HG03457 (cell line): ENCODE results near the gene NOL7.

Experiments used
- ATAC-seq: cut with Tn5 transposase; IDR thresholded peaks from one replicate; pipeline ENCODE4 v1.9.1; 2021; ENCODE audit warnings: moderate number of reproducible peaks; ENCODE audit not compliant: unreplicated experiment

NOL7 gene

GRCh38 chr6:13614926-13615791 lies at the start of gene NOL7:
Gene NOL7, plus strand, starts transcription at chr6:13615335. Its CDS starts 24 bp downstream, at chr6:13615359.
- ATAC-seq, result peak; percentile 85

DNA sequence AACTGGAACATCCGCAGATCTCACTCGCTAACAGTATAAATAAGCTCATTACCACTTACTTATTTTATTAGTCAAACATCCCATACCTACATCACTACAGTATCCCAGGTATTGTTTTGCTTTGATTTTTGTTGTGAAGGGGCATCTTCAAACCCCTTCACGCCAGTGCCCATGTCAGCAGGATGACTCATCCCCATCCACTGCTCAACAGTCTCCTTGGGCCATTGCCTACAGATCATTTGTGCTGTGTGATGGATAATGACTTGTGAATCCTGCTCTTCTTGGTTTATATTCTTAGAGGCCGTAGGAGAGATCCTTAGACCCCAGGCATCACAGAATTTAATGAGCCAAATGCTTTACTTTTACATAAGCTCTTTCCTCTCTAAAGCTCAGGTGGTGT lies 49.2 kb upstream of the NOL7 start:
- ATAC-seq, result no peak

GRCh38 chr6:13566500-13566899 lies 48.6 kb upstream of the NOL7 start:
- ATAC-seq, result no peak

DNA sequence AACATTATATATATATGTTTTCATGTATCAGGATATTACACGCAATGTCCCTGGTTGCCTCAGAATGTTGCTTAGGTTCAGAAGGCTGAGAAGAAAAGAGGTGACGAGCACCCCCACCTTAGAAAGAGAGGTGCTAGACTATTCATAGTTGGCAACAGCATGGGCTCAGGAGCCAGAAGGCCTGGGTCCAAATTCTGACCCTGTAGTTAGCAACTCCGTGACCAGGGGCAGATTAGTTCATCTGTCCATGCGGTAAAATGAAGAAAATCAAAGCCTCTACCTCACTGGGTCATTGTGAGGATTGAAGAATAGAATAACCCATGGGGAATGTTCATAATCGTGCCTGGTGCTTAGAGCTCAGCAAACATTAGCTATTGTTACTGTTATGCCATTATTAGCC lies 46.2 kb upstream of the NOL7 start:
- ATAC-seq, result no peak

DNA sequence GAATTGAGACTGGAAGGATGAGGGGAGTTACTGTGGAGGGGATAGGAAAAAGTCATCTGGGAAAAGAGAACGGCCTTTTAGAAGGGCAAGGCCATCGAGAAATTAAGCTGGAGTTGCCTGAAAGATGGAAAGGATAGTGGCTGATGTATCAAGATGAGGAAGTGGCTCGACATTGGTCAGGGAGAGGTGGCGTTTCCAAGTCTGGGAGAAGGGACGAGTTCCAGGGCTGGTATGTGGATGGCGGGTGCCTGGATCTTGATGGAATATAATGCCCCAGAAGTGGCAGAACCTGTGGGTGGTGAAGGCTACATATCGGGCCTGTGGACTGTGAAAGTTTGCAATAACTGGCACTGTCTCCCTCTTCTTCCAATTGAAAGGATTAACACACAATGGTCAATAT lies 42.9 kb upstream of the NOL7 start:
- ATAC-seq, result no peak

- ATAC-seq, result no peak
Measured at GRCh38 chr6:13572951-13573654, 42.0 kb upstream of the NOL7 start.

DNA sequence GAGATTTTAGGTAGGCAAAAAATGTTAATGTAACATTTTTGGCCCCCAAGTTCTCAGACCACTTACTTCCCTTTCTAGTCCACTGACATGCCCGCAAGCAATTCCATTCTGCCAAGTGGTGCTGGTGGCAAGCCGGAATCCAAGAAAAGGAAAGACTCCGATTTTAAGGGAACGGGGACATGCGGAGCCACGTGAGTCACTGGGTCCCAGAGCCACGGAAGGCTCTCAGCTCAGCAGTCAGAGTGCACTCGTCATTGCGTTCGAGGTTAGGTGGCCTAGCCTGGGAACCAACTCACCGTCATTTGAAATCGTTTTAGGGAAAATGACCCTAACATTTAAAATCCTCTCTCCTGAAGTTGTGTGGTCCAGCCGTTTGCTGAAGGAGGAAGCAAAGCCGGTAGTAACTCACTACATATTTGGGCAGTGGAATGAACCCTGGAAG lies 41.4 kb upstream of the NOL7 start:
- ATAC-seq, result no peak

GRCh38 chr6:13574149-13574570 lies 41.0 kb upstream of the NOL7 start:
- peak; percentile 72 for ATAC-seq

DNA sequence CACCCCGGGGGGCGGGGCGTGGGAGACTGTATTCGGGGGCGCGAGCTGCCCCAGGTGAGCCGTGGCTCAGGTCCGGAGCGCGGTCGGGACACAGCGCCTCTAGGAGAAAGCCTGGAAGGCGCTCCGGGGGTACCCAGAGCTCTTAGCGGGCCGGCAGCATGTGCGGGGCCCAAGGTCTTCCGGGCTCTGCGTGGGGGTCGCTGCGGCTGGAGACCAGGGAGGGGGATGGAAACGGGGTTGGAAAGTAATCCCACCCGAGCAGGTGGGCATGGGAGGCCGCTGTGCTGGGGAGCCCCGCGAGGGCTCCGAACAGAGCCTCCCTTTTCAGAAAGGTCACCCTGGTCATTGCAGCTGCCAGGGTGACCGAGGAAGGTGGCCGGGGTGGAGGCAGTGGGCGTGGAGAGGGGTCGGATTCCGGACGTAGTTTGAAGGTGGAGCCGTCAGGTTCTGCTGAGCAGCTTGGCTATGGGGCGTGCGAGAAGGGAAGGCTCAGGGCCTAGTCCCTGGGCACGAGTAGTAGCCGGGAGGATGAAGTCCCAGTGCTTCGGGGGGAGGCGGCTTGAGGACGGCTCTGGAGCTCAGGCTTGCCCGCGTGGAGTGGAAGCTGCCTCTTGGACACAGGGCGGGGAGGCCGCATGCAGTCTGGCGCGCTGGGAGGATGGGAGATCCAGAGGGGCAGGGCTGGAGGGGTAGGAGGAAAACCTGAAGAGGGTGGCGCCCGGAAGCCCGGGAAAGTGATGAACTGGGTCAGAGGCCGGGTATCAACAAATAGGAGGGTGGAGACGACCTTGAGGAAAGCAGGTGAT lies 40.4 kb upstream of the NOL7 start, which contains the start of gene SIRT5:
Gene SIRT5 (plus strand): TSS at position 31 of the 806 bp plus-strand sequence. CDS start 9,510 bp downstream, outside the sequence.
- peak; percentile 50 for ATAC-seq

DNA sequence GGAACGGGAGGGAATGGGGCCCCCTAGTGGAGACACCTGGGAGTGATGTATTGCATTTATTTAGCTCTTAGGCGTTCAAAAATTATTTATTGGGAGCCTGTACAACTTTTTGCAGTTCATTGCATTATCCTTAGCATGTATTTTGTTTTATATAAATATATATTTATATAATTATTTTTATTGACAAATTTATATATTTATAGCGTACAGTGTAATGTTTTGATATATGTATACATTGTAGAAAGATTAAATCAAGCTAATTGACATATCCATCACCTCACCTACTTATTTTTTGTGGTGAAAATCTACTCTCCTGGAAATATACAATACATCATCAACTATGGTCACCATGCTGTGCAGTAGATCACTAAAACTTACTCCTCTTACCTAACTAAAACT lies 39.8 kb upstream of the NOL7 start:
- ATAC-seq, result no peak

GRCh38 chr6:13576017-13576416 lies 39.1 kb upstream of the NOL7 start:
- ATAC-seq, result no peak

DNA sequence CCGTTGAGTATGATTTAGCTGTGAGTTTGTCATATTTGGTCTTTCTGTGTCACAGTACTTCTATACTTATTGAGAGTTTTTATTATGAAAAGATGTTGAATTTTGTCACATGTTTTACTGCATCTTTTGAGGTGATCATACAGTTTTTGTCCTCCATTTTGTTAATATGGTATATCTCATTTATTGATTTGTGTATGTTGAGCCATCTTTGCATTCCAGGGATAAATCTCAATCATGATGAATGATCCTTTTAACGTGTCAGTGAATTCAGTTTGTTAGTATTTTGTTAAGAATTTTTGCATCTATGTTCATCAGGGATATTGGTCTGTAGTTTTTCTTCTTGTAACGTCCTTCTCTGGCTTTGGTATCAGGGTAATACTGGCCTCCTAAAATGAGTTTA lies 37.2 kb upstream of the NOL7 start:
- ATAC-seq, result no peak

- ATAC-seq, result no peak
Measured at GRCh38 chr6:13579911-13580310, 35.2 kb upstream of the NOL7 start.

DNA sequence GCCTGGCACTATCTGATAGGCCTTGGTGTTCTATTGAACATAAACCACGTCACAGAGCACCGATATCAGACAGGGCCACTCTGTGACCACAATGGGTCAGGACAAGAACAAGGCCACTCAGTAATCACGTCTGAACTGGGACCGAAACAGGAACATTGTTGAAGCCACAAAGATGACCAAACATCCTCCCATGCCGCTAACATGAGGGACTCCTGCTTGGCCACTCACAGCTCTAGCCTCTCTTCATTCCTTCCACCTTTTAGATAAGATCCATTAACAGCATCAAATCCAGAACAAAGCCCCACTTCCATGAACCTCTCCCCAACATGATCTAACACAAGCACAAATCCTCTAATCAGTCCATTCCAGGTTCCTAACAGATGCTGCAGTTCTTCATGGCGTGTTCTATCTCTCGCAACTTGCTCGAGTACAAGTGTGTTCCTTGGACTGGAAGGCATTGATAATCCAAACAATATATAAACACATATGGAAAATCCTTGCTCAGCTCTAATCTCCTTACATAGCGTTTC lies 33.4 kb upstream of the NOL7 start:
- no peak for ATAC-seq

DNA sequence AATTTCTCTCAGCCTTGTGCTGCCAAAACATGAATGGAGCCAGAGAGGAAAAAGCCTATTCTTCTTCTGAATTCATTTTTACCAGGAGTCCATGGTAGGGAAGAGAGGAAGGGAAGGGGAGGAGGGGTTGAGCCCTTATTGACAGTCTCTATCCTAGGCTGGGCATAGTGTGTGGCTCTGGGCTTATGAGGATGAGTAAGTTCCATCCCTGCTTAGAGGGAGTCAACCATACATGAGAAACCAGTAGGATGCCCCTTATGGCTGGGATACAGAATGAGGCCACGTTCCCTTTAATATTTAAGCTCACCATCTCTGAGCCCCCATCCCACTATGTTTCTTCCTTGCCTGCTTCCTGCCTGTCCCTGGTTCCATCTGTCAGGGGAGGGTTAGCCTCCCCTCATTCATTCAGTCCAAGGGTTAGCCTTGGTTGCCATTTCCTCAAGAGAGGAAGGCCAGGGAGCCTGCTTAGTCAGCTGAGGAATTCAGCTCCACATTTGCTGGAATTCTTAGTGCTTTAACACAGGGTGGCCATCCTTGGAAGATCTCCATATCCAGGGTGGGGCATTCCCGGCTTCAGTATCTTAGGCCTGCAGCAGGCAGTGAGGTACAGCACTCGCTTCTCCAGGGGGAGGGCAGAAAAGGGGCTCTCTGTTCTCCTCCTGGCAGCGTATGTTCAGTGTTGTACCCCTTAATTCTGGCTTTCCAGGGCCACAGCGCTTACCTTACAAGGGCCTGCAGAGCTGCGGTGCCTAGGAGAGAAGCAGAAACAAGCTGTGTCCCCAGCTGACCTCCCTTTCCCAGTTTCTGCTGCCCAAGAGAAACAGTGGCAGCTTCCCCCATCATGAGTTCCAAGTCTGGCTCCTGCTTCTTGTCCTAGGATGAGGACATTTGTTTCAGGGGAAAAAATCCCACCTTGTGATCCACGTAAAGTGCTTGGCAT lies 28.3 kb upstream of the NOL7 start:
- ATAC-seq, result no peak

DNA sequence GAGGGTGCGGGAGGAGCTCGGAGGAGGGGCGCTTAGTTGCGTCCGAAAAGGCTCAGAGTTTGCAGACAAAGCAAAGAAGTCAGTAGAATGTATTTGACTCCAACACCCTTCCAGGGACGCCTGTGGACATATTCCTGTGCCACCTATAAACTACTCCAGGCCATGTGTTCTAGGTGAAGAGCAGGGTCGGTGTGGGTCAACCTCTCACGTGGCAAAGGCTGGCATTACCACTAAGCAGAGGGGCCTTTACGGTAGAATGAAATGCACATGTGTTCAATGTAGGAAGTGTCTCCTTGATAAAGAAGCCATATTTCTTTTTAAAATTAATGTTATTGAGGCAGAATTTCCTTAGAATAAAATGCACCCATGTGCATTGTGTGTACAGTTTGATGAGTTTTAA lies 25.3 kb upstream of the NOL7 start:
- ATAC-seq, result no peak

DNA sequence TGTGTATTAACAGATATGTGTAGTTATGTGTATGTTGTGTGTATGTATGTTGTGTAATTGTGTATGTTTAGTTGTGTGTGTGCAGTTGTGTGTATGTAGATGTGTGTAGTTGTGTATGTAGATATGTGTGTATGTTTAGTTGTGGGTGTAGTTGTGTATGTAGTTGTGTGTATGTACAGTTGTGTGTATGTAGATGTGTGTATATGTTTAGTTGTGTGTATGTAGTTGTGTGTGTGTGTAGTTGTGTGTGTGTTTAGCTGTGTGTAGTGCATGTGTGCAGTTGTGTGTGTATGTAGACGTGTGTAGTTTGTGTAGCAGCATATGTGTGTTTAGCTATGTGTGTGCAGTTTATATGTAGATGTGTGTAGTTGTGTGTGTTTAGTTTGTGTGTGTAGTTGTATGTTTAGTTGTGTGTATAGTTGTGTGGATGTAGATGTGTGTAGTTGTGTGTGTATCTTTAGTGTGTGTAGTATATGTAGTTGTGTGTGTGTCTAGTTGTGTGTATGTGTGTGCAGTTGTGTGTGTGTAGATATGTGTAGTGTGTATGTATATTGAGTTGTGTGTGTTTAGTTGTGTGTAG lies 24.5 kb upstream of the NOL7 start:
- no peak for ATAC-seq

- ATAC-seq, result no peak
Measured at GRCh38 chr6:13591205-13591921, 23.8 kb upstream of the NOL7 start.

DNA sequence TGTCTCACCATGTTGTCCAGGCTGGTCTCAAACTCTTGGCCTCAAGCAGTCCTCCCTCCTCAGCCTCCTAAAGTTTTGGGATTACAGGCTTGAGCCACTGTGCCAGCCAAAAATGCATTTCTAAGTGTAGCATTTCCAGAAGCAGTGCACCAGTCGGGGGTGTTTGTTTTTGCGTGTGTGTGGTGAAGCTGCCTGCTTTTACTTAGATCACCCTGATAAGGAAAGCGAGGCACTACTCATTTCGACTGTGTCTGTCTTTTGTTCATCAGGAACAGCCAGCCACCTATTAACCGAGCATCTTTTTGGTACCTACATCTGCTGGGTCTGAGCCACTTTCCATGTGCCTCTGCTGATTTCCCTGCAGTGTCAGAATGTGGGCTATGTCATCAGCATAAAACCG lies 22.0 kb upstream of the NOL7 start:
- no peak for ATAC-seq
